ENCODE results near the gene ABCF2.

The ABCF2 gene

DNA sequence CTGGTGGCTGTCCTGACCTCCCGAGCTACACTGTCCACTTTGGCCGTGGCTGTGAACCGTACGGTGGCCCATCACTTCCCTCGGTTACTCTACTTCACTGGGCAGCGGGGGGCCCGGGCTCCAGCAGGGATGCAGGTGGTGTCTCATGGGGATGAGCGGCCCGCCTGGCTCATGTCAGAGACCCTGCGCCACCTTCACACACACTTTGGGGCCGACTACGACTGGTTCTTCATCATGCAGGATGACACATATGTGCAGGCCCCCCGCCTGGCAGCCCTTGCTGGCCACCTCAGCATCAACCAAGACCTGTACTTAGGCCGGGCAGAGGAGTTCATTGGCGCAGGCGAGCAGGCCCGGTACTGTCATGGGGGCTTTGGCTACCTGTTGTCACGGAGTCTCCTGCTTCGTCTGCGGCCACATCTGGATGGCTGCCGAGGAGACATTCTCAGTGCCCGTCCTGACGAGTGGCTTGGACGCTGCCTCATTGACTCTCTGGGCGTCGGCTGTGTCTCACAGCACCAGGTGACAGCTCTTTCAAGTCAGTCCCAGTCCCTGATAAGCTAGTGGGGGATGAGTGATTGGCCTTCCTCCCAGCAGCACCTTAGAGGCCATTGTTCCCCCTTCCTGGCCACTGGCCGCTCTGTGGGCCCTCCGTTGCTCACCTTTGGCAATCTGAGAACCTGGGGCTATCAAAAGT lies 8.2 kb upstream of the ABCF2 start:
- H3K4me3 ChIP-seq (ENCODE audit: low read depth, low read length): no peak overlapping the region
- TF ChIP-seq, protein P1, sequence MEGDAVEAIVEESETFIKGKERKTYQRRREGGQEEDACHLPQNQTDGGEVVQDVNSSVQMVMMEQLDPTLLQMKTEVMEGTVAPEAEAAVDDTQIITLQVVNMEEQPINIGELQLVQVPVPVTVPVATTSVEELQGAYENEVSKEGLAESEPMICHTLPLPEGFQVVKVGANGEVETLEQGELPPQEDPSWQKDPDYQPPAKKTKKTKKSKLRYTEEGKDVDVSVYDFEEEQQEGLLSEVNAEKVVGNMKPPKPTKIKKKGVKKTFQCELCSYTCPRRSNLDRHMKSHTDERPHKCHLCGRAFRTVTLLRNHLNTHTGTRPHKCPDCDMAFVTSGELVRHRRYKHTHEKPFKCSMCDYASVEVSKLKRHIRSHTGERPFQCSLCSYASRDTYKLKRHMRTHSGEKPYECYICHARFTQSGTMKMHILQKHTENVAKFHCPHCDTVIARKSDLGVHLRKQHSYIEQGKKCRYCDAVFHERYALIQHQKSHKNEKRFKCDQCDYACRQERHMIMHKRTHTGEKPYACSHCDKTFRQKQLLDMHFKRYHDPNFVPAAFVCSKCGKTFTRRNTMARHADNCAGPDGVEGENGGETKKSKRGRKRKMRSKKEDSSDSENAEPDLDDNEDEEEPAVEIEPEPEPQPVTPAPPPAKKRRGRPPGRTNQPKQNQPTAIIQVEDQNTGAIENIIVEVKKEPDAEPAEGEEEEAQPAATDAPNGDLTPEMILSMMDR (IDR thresholded peaks at IDR 0.05; ENCODE audit: borderline replicate concordance, insufficient read depth, low read depth, low read length): no peak

DNA sequence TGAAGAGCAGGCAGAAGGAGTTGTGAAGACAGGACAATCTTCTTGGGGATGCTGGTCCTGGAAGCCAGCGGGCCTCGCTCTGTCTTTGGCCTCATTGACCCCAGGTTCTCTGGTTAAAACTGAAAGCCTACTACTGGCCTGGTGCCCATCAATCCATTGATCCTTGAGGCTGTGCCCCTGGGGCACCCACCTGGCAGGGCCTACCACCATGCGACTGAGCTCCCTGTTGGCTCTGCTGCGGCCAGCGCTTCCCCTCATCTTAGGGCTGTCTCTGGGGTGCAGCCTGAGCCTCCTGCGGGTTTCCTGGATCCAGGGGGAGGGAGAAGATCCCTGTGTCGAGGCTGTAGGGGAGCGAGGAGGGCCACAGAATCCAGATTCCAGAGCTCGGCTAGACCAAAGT lies 6.8 kb upstream of the ABCF2 start:
- H3K4me3 ChIP-seq (ENCODE audit: low read depth, low read length): peak overlapping the region; percentile 71
- TF ChIP-seq, protein P1 (IDR thresholded peaks at IDR 0.05; ENCODE audit: borderline replicate concordance, insufficient read depth, low read depth, low read length): no peak

DNA sequence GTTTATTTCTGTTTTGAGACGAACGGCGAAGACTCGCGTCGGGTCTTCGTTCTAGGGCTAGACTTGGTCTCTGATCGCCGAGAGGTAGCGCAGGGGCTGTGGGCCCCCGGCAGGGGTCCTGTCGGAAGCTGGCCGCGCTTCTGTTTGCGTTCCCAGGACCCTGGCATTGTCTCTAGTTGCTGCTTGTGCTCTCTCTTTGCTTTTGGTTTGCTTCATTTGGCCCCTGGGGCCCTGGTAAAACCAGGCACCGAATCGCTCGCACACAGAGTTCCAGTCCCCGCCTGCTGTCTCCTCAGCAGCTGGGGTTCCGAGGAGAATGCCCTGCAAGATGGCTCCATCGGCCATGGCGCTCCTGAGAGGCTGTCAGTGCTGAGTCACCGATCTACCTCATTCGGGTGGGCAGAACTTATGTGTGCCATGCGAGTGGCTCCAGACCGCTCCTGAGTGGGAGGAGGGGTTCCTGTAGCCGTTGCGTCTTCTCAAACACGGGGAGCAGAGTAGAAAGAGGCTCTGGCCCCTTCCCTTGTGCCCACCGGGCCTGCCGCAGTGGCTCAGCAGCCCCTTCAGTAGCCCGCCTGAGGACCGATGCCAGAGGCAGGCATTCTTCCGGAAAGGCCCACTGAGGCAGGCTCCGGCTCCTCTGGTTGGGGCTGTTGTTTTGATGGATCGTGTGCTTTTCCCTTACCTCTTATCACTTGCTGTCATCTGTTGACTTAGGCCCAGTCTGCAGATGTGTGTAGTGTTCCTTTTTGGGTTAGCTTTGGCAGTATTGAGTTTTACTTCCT lies 6.1 kb upstream of the ABCF2 start:
- TF ChIP-seq, protein P1 (IDR thresholded peaks at IDR 0.05; ENCODE audit: borderline replicate concordance, insufficient read depth, low read depth, low read length): no peak
- peak overlapping the region; percentile 71 for H3K4me3 ChIP-seq (ENCODE audit: low read depth, low read length)

DNA sequence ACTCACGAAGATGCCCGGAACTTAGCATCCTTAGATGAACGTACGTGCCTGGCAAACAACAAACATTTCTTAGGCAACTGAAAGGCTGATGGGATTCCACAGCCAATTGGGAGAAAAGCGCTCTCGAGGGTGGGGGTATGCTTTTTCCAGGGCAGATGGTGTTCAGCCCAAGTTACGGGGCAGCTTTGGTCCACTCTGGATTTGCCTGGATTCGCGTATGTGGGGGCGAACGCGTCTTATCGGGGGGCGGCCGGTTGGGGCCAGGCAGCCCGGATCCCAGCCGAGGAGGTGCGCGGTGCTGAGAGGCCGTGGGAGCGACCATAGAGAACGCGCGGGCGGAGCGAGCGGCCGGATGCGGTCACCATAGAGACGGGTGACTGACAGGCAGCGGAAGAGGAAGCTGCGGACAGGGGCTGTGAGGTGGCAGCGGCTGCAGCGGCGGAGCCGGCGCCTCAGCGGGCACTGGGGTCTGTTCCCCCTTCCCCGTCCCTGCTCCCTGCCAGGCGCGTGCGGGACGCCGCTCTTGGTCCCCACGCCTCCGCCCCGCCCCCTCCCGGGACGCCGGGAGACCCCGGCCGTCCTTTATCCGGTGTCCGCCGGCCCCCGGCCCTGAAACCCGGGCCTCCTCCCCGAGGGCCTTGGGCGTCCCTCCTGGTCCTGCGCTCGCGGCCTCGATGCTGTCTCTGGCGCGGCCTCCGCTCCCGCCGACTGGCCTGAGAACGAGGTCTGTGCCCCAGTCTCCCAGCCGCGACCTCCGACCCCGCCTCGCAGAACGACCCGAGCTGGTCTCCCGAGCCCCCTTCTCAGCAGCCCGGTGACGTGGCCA lies 5.3 kb upstream of the ABCF2 start, which contains the start of gene CHPF2:
TSS of gene CHPF2 (plus strand) at position 393 of the 826 bp plus-strand sequence. CDS start 1,529 bp downstream, outside the sequence.
- TF ChIP-seq, protein P1 (IDR thresholded peaks at IDR 0.05; ENCODE audit: borderline replicate concordance, insufficient read depth, low read depth, low read length): no peak

DNA sequence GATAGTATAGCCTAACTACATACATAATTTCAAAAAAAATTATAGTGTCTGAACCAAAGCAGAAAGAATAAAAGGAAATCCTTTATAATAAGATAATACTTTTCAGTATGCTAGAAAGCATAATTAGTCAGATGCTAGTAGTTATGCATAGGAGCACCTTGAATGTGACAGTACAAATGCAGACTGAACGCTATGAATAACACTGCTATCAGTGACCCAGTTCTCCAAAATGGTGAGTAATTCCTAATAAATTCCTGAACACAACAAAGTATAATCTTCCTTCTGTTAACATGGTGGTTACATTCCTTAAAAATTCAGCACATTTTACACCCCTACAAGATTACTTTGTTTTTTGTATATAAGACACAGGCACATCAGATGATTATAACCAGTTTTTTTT lies 4.1 kb upstream of the ABCF2 start:
- TF ChIP-seq, protein P1 (IDR thresholded peaks at IDR 0.05; ENCODE audit: borderline replicate concordance, insufficient read depth, low read depth, low read length): no peak
- no peak overlapping the region for H3K4me3 ChIP-seq (ENCODE audit: low read depth, low read length)

More for the DNA sequence above, 5.3 kb upstream of the ABCF2 start, which contains the start of gene CHPF2:
- peak within 1 kb of the TSS; percentile 71 for H3K4me3 ChIP-seq (ENCODE audit: low read depth, low read length)

DNA sequence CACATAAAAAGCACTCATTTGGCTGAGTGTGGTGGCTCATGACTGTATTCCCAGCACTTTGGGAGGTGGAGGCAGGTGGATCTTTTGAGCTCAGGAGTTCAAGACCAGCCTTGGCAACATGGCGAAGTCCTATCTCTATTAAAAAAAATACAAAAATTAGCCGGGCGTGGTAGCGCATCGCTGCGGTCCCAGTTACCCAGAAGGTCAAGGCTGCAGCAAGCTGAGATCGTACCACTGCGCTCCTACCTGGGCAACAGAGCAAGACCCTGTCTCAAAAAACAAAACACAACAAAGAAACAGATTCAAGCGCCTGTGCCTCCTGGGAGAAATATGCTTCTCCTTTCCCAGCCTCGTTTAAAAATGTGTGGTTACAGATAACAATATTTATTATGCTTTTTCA lies 2.2 kb upstream of the ABCF2 start:
- H3K4me3 ChIP-seq (ENCODE audit: low read depth, low read length): no peak overlapping the region
- TF ChIP-seq, protein P1 (IDR thresholded peaks at IDR 0.05; ENCODE audit: borderline replicate concordance, insufficient read depth, low read depth, low read length): no peak
